ENCODE measurements around the gene ADCY3. TPM values are rescaled to one million over a fixed set of nuclear protein-coding genes. Genes with fewer than 3 reads are reported as not detected.

ADCY3 gene
- total and polyA plus RNA-seq, 10 of the 15 experiments (the other 5 are each of a cell fraction or from before 2014, with no cell fraction given): 2.8 to 102 (median 50.4) TPM

- ChIA-PET RAD21 (ENCODE audit: unreplicated experiment) (no interaction called here), CTCF (interaction anchor here (0.8 to 2.2 kb wide), 6 partner anchors 10 to 310 kb away, joined by 3 to 6 read pairs (median 4); partner anchors contain the start of genes CENPO and PTRHD1)
- H3K9ac ChIP-seq (ENCODE audit: control insufficient read depth, insufficient read depth, low read length): no peak overlapping the region
These were observed 140.9 kb downstream of the ADCY3 start for GRCh38 chr2:24779116-24779515.

More at GRCh38 chr2:24779116-24779515, 140.9 kb downstream of the ADCY3 start:
- FAIRE-seq (no peak), ATAC-seq (no peak), DNase-seq (ENCODE audit: low read depth, low spot score) (no peak)
- Histone ChIP-seq H3K27me3 (replicated peaks in 1 of 2; ENCODE audit: control insufficient read depth in 2 of 2, insufficient read depth in 2 of 2, low read length in 1 of 2) (no peaks in the 10 kb centered on the region), H4K20me1 (ENCODE audit: control insufficient read depth, insufficient read depth) (no peaks in the 10 kb centered on the region), H3K4me1 (ENCODE audit: control insufficient read depth, insufficient read depth, low read length) (no peaks in the 10 kb centered on the region), H3K79me2 (ENCODE audit: control insufficient read depth, insufficient read depth, low read length) (no peaks in the 10 kb centered on the region), H3K4me2 (ENCODE audit: control insufficient read depth, insufficient read depth) (no peak overlapping the region), H3K4me3 (no peak overlapping the region), H3K9me3 (replicated peaks; ENCODE audit: control insufficient read depth, insufficient read depth, low read length) (no peaks in the 10 kb centered on the region; the same call in 2 of the 3 replicates), H3K36me3 (ENCODE audit: control insufficient read depth in 2 of 2, insufficient read depth in 2 of 2, low read length in 1 of 2) (no peaks in the 10 kb centered on the region), H3K27ac (ENCODE audit: control insufficient read depth, insufficient read depth) (no peak overlapping the region), H2AFZ (ENCODE audit: control insufficient read depth, low read depth, low read length) (no peak overlapping the region)
- TF ChIP-seq POLR2A (IDR thresholded peaks at IDR 0.05; ENCODE audit: low read depth, low read length): no peak
- no peak for TF ChIP-seq BCLAF1 (IDR thresholded peaks at IDR 0.05)
- TF ChIP-seq SPI1 (IDR thresholded peaks at IDR 0.05; ENCODE audit: borderline replicate concordance, insufficient read depth, low read depth, low read length): no peak
- no peak for TF ChIP-seq SREBF1 (IDR thresholded peaks at IDR 0.05; ENCODE audit: low read length)
- TF ChIP-seq HDAC6 (IDR thresholded peaks at IDR 0.05; ENCODE audit: unreplicated experiment): no peak
- no peak for TF ChIP-seq PAX8 (IDR thresholded peaks at IDR 0.05)
- no peak for TF ChIP-seq CHD2 (IDR thresholded peaks at IDR 0.05; ENCODE audit: borderline replicate concordance, low read depth, low read length)
- no peak for TF ChIP-seq ZNF592 (IDR thresholded peaks at IDR 0.05)
- no peak for TF ChIP-seq PKNOX1 (IDR thresholded peaks at IDR 0.05)
- no peak for TF ChIP-seq PBX3 (IDR thresholded peaks at IDR 0.05; ENCODE audit: insufficient replicate concordance, low read depth, low read length)
- no peak for TF ChIP-seq CHD1 (IDR thresholded peaks at IDR 0.05; ENCODE audit: low read depth, low read length)
- no peak for TF ChIP-seq FOS (IDR thresholded peaks at IDR 0.05; ENCODE audit: borderline replicate concordance, extremely low read depth, insufficient read length)
- no peak for TF ChIP-seq RB1 (IDR thresholded peaks at IDR 0.05; ENCODE audit: borderline replicate concordance)
- no peak for TF ChIP-seq ESRRA (IDR thresholded peaks at IDR 0.05; ENCODE audit: low read length)
- TF ChIP-seq RFX5 (IDR thresholded peaks at IDR 0.05; ENCODE audit: low read depth, low read length): no peak
- no peak for TF ChIP-seq TAF1 (IDR thresholded peaks at IDR 0.05; ENCODE audit: borderline replicate concordance, low read depth, low read length)
- WGBS (ENCODE audit: insufficient coverage, insufficient replicate concordance, low lambda C conversion rate, missing lambda C conversion rate): 100% methylated on average over 2 of the region's 2 CpGs
- SMC1A ChIA-PET (ENCODE audit: uncharacterized antibody, unreplicated experiment): interaction anchor here (0.7 to 2.2 kb wide), 6 partner anchors 8 to 369 kb away, joined by 3 to 6 read pairs (median 3); no protein-coding TSS in a partner anchor
- in situ Hi-C loops (cut with MboI): no loop called here
- BruUV-seq (replicated peaks): no TSS peak
- intact Hi-C loops (cut with micrococcal nuclease; ENCODE audit: unreplicated experiment): no loop called here
- POLR2A ChIA-PET: interaction anchor here (1.2 kb wide), 1 partner anchor 14 kb away, joined by 3 read pairs; the partner anchor contains the start of genes CENPO and PTRHD1
